NCI-H1436 (cell line): ENCODE measurements around the gene DCAF4L1.
A peak's percentile ranks its signal among the peaks of the same experiment; 100 is the strongest.

Source experiments
- DNase-seq: peaks from one replicate; lab custom pipeline; 2025; lab: John Stamatoyannopoulos, UW

DCAF4L1 gene

GRCh38 chr4:41990365-41991111, 9.0 kb downstream of the DCAF4L1 start, which contains the start of gene SLC30A9:
TSS of gene SLC30A9 (plus strand) at chr4:41990530. CDS start at chr4:41990652, 122 bp downstream.
- DNase-seq: peak; percentile 95

- no peak for DNase-seq
Observed at GRCh38 chr4:41991916-41992767, 10.6 kb downstream of the DCAF4L1 start.

GRCh38 chr4:41992967-41993857, 11.7 kb downstream of the DCAF4L1 start:
- no peak for DNase-seq

GRCh38 chr4:41994461-41994985, 13.0 kb downstream of the DCAF4L1 start:
- no peak for DNase-seq

GRCh38 chr4:41998019-41998418, 16.5 kb downstream of the DCAF4L1 start:
- no peak for DNase-seq

- DNase-seq: no peak
Observed at GRCh38 chr4:41999321-41999720, 17.8 kb downstream of the DCAF4L1 start.

- no peak for DNase-seq
Observed at GRCh38 chr4:42008011-42008786, 26.6 kb downstream of the DCAF4L1 start.

- DNase-seq: no peak
Observed at GRCh38 chr4:42015438-42015837, 33.9 kb downstream of the DCAF4L1 start.

GRCh38 chr4:42018451-42018850, 36.9 kb downstream of the DCAF4L1 start:
- no peak for DNase-seq
